GM12878 (cell line): ENCODE results near the gene EXOSC6. TPM values are rescaled to one million over a fixed set of nuclear protein-coding genes. Genes with fewer than 3 reads are reported as not detected.

Experiments
- ATAC-seq: fragments of 200-7000 bp; cut with Tn5 transposase; 3 replicates; pipeline ENCODE4 v1.9.1; 2020; ENCODE audit warnings: mild to moderate bottlenecking, moderate library complexity
- BruUV-seq: library from RNA; stranded (reverse); fragments of 400-500 nt; replicated peaks from 2 replicates; lab custom pipeline; 2021; lab: Mats Ljungman, UMichigan
- CTCF ChIA-PET: fragments of 300-600 bp; sonication (Branson Sonifier 250); formaldehyde crosslinking; extraction: SDS; loops from one replicate; lab custom pipeline; 2021; ENCODE audit warnings: inconsistent platforms; lab: Yijun Ruan, JAX
- POLR2A ChIA-PET: fragments of 350-600 bp; formaldehyde crosslinking; extraction: SDS; loops from one replicate; lab custom pipeline; 2021; ENCODE audit warnings: inconsistent platforms; lab: Charles Lee
- RAD21 ChIA-PET: fragments of 300-600 bp; sonication (Branson Sonifier 250); formaldehyde crosslinking; loops from one replicate; lab custom pipeline; 2023; ENCODE audit warnings: antibody characterized with exemption; ENCODE audit not compliant: unreplicated experiment; lab: Charles Lee
- SMC1A ChIA-PET: fragments of 300-600 bp; sonication (Branson Sonifier 250); formaldehyde crosslinking; loops from one replicate; lab custom pipeline; 2023; ENCODE audit not compliant: unreplicated experiment, uncharacterized antibody; lab: Charles Lee
- DNase-seq: peaks from one replicate; pipeline ENCODE4 v3.0.0-alpha.2; 2011; ENCODE audit warnings: low read depth, low spot score
- FAIRE-seq: peaks from 3 replicates; lab custom pipeline; 2011; peaks lifted over from hg19 to GRCh38; lab: Jason Lieb, UNC
- H2AFZ ChIP-seq: 2 replicates; pipeline ENCODE4 v1.6.0; 2011; ENCODE audit warnings: low read depth, low read length, control low read depth; ENCODE audit not compliant: control insufficient read depth
- H3K27ac ChIP-seq: 2 replicates; pipeline ENCODE4 v1.5.1; 2011; ENCODE audit warnings: control low read depth; ENCODE audit not compliant: control insufficient read depth, insufficient read depth
- H3K27me3 ChIP-seq, 2 experiments: replicated peaks in 1 of 2; 2 replicates each; pipeline versions ENCODE4 v1.6.0 to v1.6.1; 2011; ENCODE audit warnings: low read length in 1 of 2; ENCODE audit not compliant: control insufficient read depth in 2 of 2, insufficient read depth in 2 of 2
- H3K36me3 ChIP-seq, 2 experiments: 2 replicates each; pipeline ENCODE4 v1.5.1; 2011; ENCODE audit warnings: low read length in 1 of 2; ENCODE audit not compliant: control insufficient read depth in 2 of 2, insufficient read depth in 2 of 2
- H3K4me1 ChIP-seq: 2 replicates; pipeline ENCODE4 v1.6.1; 2011; ENCODE audit warnings: mild to moderate bottlenecking, low read length, moderate library complexity, mixed read lengths; ENCODE audit not compliant: control insufficient read depth, insufficient read depth
- H3K4me2 ChIP-seq: 2 replicates; pipeline ENCODE4 v1.6.0; 2011; ENCODE audit warnings: control low read depth; ENCODE audit not compliant: control insufficient read depth, insufficient read depth
- H3K4me3 ChIP-seq: fragments of 200-600 bp; sonication (generic); 2 replicates; pipeline ENCODE4 v1.5.1; 2016
- H3K79me2 ChIP-seq: 2 replicates; pipeline ENCODE4 v1.6.0; 2011; ENCODE audit warnings: low read length; ENCODE audit not compliant: control insufficient read depth, insufficient read depth
- H3K9ac ChIP-seq: 2 replicates; pipeline ENCODE4 v1.8.0; 2011; ENCODE audit warnings: low read length, control low read depth, mixed read lengths; ENCODE audit not compliant: control insufficient read depth, insufficient read depth
- H3K9me3 ChIP-seq: replicated peaks from 3 replicates; pipeline ENCODE4 v1.5.1; 2011; ENCODE audit warnings: mild to moderate bottlenecking, low read length; ENCODE audit not compliant: control insufficient read depth, insufficient read depth
- H4K20me1 ChIP-seq: 2 replicates; pipeline ENCODE4 v1.6.0; 2011; ENCODE audit not compliant: control insufficient read depth, insufficient read depth
- ATF3 ChIP-seq: IDR thresholded peaks from 2 replicates; pipeline ENCODE4 v1.6.1; 2011; ENCODE audit warnings: low read depth, mild to moderate bottlenecking, low read length, moderate library complexity, borderline replicate concordance; ENCODE audit errors: extremely low read depth
- ATF7 ChIP-seq: fragments of 450-650 bp; IDR thresholded peaks from 2 replicates; pipeline ENCODE4 v1.6.1; 2016; ENCODE audit warnings: low read depth, mild to moderate bottlenecking
- CEBPB ChIP-seq, 2 experiments: fragments of 150-350 bp in 1 of 2; IDR thresholded peaks; 2 replicates each; pipeline ENCODE4 v1.6.1; 2012 to 2014; ENCODE audit warnings: low read depth in 2 of 2, low read length in 2 of 2, borderline replicate concordance in 1 of 2, inconsistent platforms in 1 of 2
- CREB1 ChIP-seq: IDR thresholded peaks from 2 replicates; pipeline ENCODE4 v1.6.1; 2012; ENCODE audit warnings: low read depth, mild to moderate bottlenecking, inconsistent platforms
- DPF2 ChIP-seq: fragments of 450-650 bp; IDR thresholded peaks from 2 replicates; pipeline ENCODE4 v1.6.1; 2017; ENCODE audit warnings: mild to moderate bottlenecking
- FOXK2 ChIP-seq: fragments of 450-650 bp; IDR thresholded peaks from 2 replicates; pipeline ENCODE4 v1.6.1; 2017; ENCODE audit warnings: mild to moderate bottlenecking, moderate library complexity
- GABPA ChIP-seq: IDR thresholded peaks from 2 replicates; pipeline ENCODE4 v1.6.1; 2014; ENCODE audit warnings: antibody characterized with exemption, low read depth, mild to moderate bottlenecking, inconsistent platforms
- HDAC6 ChIP-seq: fragments of 200-600 bp; sonication (generic); IDR thresholded peaks from one replicate; pipeline ENCODE4 v1.8.0; 2017; ENCODE audit warnings: antibody characterized with exemption; ENCODE audit not compliant: unreplicated experiment
- KLF5 ChIP-seq: fragments of 450-650 bp; IDR thresholded peaks from 2 replicates; pipeline ENCODE4 v1.6.1; 2014; ENCODE audit warnings: mild to moderate bottlenecking; ENCODE audit not compliant: partially characterized antibody
- LARP7 ChIP-seq: fragments of 450-650 bp; IDR thresholded peaks from 2 replicates; pipeline ENCODE4 v1.6.1; 2017; ENCODE audit warnings: mild to moderate bottlenecking
- MTA2 ChIP-seq: fragments of 450-650 bp; IDR thresholded peaks from 2 replicates; pipeline ENCODE4 v1.6.1; 2016; ENCODE audit warnings: low read depth, mild to moderate bottlenecking, moderate library complexity
- NFXL1 ChIP-seq: fragments of 450-650 bp; IDR thresholded peaks from 2 replicates; pipeline ENCODE4 v1.6.1; 2017; ENCODE audit warnings: antibody characterized with exemption, mild to moderate bottlenecking, borderline replicate concordance
- NKRF ChIP-seq: fragments of 450-650 bp; conservative IDR thresholded peaks from 2 replicates; pipeline ENCODE4 v1.6.1; 2017; ENCODE audit warnings: mild to moderate bottlenecking, moderate library complexity
- NR2C1 ChIP-seq: fragments of 450-650 bp; IDR thresholded peaks from 2 replicates; pipeline ENCODE4 v1.6.1; 2017; ENCODE audit warnings: antibody characterized with exemption, mild to moderate bottlenecking, moderate library complexity
- PKNOX1 ChIP-seq: fragments of 450-650 bp; IDR thresholded peaks from 2 replicates; pipeline ENCODE4 v1.6.1; 2016; ENCODE audit warnings: mild to moderate bottlenecking
- POLR2AphosphoS2 ChIP-seq: IDR thresholded peaks from 2 replicates; pipeline ENCODE4 v1.6.1; 2011; ENCODE audit warnings: low read depth, mild to moderate bottlenecking, low read length, improper control_type of control experiment, moderate library complexity
- POLR2AphosphoS5 ChIP-seq: IDR thresholded peaks from 2 replicates; pipeline ENCODE4 v1.6.1; 2011; ENCODE audit warnings: mild to moderate bottlenecking, low read length, inconsistent platforms
- RCOR1 ChIP-seq: conservative IDR thresholded peaks from 2 replicates; pipeline ENCODE4 v1.6.1; 2012; ENCODE audit warnings: low read depth, low read length, improper control_type of control experiment
- TCF12 ChIP-seq: IDR thresholded peaks from 2 replicates; pipeline ENCODE4 v1.6.1; 2011; ENCODE audit warnings: low read depth, mild to moderate bottlenecking, low read length
- TCF7 ChIP-seq: IDR thresholded peaks from 2 replicates; pipeline ENCODE4 v1.6.1; 2014; ENCODE audit warnings: antibody characterized with exemption, borderline replicate concordance
- YBX1 ChIP-seq: fragments of 450-650 bp; IDR thresholded peaks from 2 replicates; pipeline ENCODE4 v1.6.1; 2016; ENCODE audit warnings: antibody characterized with exemption
- ZSCAN29 ChIP-seq: fragments of 450-650 bp; IDR thresholded peaks from 2 replicates; pipeline ENCODE4 v1.6.1; 2017; ENCODE audit warnings: mild to moderate bottlenecking, moderate library complexity
- ZZZ3 ChIP-seq: IDR thresholded peaks from 2 replicates; pipeline ENCODE4 v1.6.1; 2011; ENCODE audit warnings: low read depth; ENCODE audit not compliant: control insufficient read depth, insufficient read length
- WGBS: methylation state at CpG from one replicate; pipeline ENCODE4 v1.1.6; 2016; ENCODE audit warnings: low lambda C conversion rate; ENCODE audit not compliant: insufficient replicate concordance, insufficient coverage; ENCODE audit errors: missing lambda C conversion rate; 5-methylcytosine and 5-hydroxymethylcytosine counted together
- in situ Hi-C: fragments of 300-500 bp; cut with MboI; formaldehyde crosslinking; loops from 9 replicates; pipeline ENCODE4 v1.14.3; 2018; ENCODE audit warnings: mixed read lengths
- intact Hi-C: fragments of 100-400 bp; cut with micrococcal nuclease; formaldehyde crosslinking; loops from one replicate; pipeline ENCODE4 v1.14.2; 2022; ENCODE audit not compliant: unreplicated experiment
- polyA plus RNA-seq, 11 experiments: library from polyadenylated mRNA; depleted of rRNA in 4 of 11; unstranded in 6 of 11; stranded (reverse) in 5 of 11; fragments of >200 nt; fragmentation: Nextera tagmentation in 4 of 11; fragmentation: Illumina TruSeq in 1 of 11; extraction: Ambion mirVana in 4 of 11; extraction: Trizol in 1 of 11; gene quantifications; 1 replicate in 1 of 11; 2 replicates in 10 of 11; pipeline versions ENCODE4 v1.2.1 to v1.2.3, GENCODE V29; 2011 to 2016; ENCODE audit warnings: inconsistent platforms in 2 of 11, missing spikeins in 2 of 11, low read depth in 1 of 11
- total RNA-seq, 4 experiments: library from RNA; depleted of rRNA in 3 of 4; stranded (reverse); fragments of >200 nt in 3 of 4; fragmentation: Illumina TruSeq in 1 of 4; extraction: Trizol in 1 of 4; gene quantifications; 2 replicates each; pipeline versions ENCODE4 v1.2.1 to v1.2.3, GENCODE V29; 2013 to 2021

The EXOSC6 gene
- total and polyA plus RNA-seq, 10 of the 15 experiments (the other 5 are each of a cell fraction or from before 2014, with no cell fraction given) = 8.2 to 27.5 (median 14.5) TPM

- no peaks in the 10 kb centered on the region for H3K4me1 ChIP-seq
- intact Hi-C loops (loop anchor here (10.0 kb wide), 1 partner anchor 86 kb away; no protein-coding TSS in a partner anchor), in situ Hi-C loops (no loop called here)
- H3K9ac ChIP-seq = peak overlapping the region; percentile 79
- RAD21 ChIA-PET = no interaction called here
- SMC1A ChIA-PET = no interaction called here
- DNase-seq (no peak), FAIRE-seq (no peak), ATAC-seq (peak; percentile 57)
- CTCF ChIA-PET = interaction anchor here (1.0 to 3.2 kb wide), 5 partner anchors 12 to 86 kb away, joined by 3 to 14 read pairs (median 5); partner anchors contain the start of gene DDX19B
- BruUV-seq = no TSS peak
- H3K4me3 ChIP-seq = peak overlapping the region; percentile 76
- peaks cover 27% of the 10 kb centered on the region for H3K79me2 ChIP-seq
- H2AFZ ChIP-seq = no peak overlapping the region
- H3K27ac ChIP-seq = peak overlapping the region; percentile 71
- peaks cover 17 to 28% of the 10 kb centered on the region in 2 experiments for H3K36me3 ChIP-seq
- H3K9me3 ChIP-seq = no peaks in the 10 kb centered on the region
- no peaks in the 10 kb centered on the region for H4K20me1 ChIP-seq
- no peaks in the 10 kb centered on the region for H3K27me3 ChIP-seq
- POLR2A ChIA-PET = interaction anchor here (0.5 kb wide), 2 partner anchors 21 to 377 kb away, joined by 3 to 4 read pairs; no protein-coding TSS in a partner anchor
- WGBS = 1% methylated on average over 64 of the region's 92 CpGs
- peak overlapping the region; percentile 78 for H3K4me2 ChIP-seq
- TF ChIP-seq RCOR1 (no peak), POLR2AphosphoS5 (no peak; the same call in 1 of the 2 replicates), FOXK2 (no peak), TCF7 (no peak), CEBPB (IDR thresholded peaks at IDR 0.05; ENCODE audit: borderline replicate concordance in 1 of 2, low read depth in 2 of 2, low read length in 2 of 2) (no peak), CREB1 (no peak), LARP7 (no peak; the same call in 1 of the 2 replicates), ZSCAN29 (no peak), KLF5 (no peak), GABPA (no peak), NKRF (peak; percentile 35), POLR2AphosphoS2 (no peak), TCF12 (no peak), YBX1 (no peak), DPF2 (peak; percentile 57), MTA2 (no peak), ZZZ3 (no peak), HDAC6 (peak; percentile 55), NFXL1 (no peak), ATF3 (no peak), NR2C1 (no peak), ATF7 (no peak), PKNOX1 (no peak)
Measured at GRCh38 chr16:70250748-70251628, 752 bp downstream of the EXOSC6 start.
